ENCODE results near the gene SLC6A12. TPM values are rescaled to one million over a fixed set of nuclear protein-coding genes. Genes with fewer than 3 reads are reported as not detected.

SLC6A12 gene
- total and polyA plus RNA-seq, 11 donors: 0.11 to 3.8 (median 0.86) TPM; not detected in 1

- ATAC-seq: peak; percentile 30 to 71 (median 63)
- peak; percentile 50 to 68 (median 65) for DNase-seq
- Histone ChIP-seq H3K27me3 (no peaks in the 10 kb centered on the region), H3K4me3 (peak overlapping the region in 1 of 12 donors; percentile 4), H3K27ac (peak overlapping the region; percentile 10 to 85 (median 77)), H3K36me3 (no peaks in the 10 kb centered on the region), H3K9me3 (no peaks in the 10 kb centered on the region), H3K4me1 (peaks cover 22 to 98% (median 87%) of the 10 kb centered on the region in 12 donors)
- 27 to 34% (median 31%) methylated on average over 14 to 16 of the region's 16 CpGs for WGBS, 4 donors
- TF ChIP-seq CTCF (IDR thresholded peaks at IDR 0.05) (no peak), POLR2A (IDR thresholded peaks at IDR 0.05) (no peak)
- intact Hi-C loops (cut with DNase I): no loop called here
Measured at GRCh38 chr12:176321-177181, 37.4 kb downstream of the SLC6A12 start.

- Histone ChIP-seq H3K4me3 (no peak overlapping the region), H3K27ac (peak overlapping the region; percentile 10 to 85 (median 77)), H3K36me3 (no peaks in the 10 kb centered on the region), H3K27me3 (no peaks in the 10 kb centered on the region), H3K9me3 (no peaks in the 10 kb centered on the region), H3K4me1 (peaks cover 22 to 91% (median 82%) of the 10 kb centered on the region in 12 donors)
- TF ChIP-seq POLR2A (IDR thresholded peaks at IDR 0.05): no peak
- TF ChIP-seq CTCF (IDR thresholded peaks at IDR 0.05): no peak
- DNase-seq (peak in 3 of 5 donors; percentile 15 to 38 (median 25)), ATAC-seq (no peak)
- intact Hi-C loops (cut with DNase I): no loop called here
- WGBS, 4 donors: 73 to 81% (median 77%) methylated on average over 14 to 16 of the region's 16 CpGs
Measured at GRCh38 chr12:175759-176158, 38.2 kb downstream of the SLC6A12 start.

- Histone ChIP-seq H3K36me3 (no peaks in the 10 kb centered on the region), H3K4me1 (peaks cover 22 to 87% (median 79%) of the 10 kb centered on the region in 12 donors), H3K27me3 (no peaks in the 10 kb centered on the region), H3K27ac (peak overlapping the region in 9 of 12 donors; percentile 30 to 85 (median 79)), H3K4me3 (no peak overlapping the region), H3K9me3 (no peaks in the 10 kb centered on the region)
- 14 to 31% (median 20%) methylated on average over 10 of the region's 10 CpGs for WGBS, 4 donors
- no peak for TF ChIP-seq POLR2A (IDR thresholded peaks at IDR 0.05)
- no peak for TF ChIP-seq CTCF (IDR thresholded peaks at IDR 0.05)
- ATAC-seq (peak; percentile 28 to 53 (median 36)), DNase-seq (peak; percentile 67 to 80 (median 76))
- intact Hi-C loops (cut with DNase I): no loop called here
Measured at GRCh38 chr12:175250-175649, 38.7 kb downstream of the SLC6A12 start.

GRCh38 chr12:174596-174995 lies 39.4 kb downstream of the SLC6A12 start:
- Histone ChIP-seq H3K4me3 (no peak overlapping the region), H3K27ac (peak overlapping the region in 6 of 12 donors; percentile 41 to 85 (median 81)), H3K27me3 (no peaks in the 10 kb centered on the region), H3K9me3 (no peaks in the 10 kb centered on the region), H3K4me1 (peaks cover 22 to 84% (median 75%) of the 10 kb centered on the region in 12 donors), H3K36me3 (no peaks in the 10 kb centered on the region)
- DNase-seq (peak in 2 of 5 donors; percentile 28 to 62), ATAC-seq (no peak)
- 47 to 64% (median 61%) methylated on average over 12 to 23 of the region's 23 CpGs for WGBS, 4 donors
- intact Hi-C loops (cut with DNase I): no loop called here
- TF ChIP-seq CTCF (IDR thresholded peaks at IDR 0.05): no peak
- TF ChIP-seq POLR2A (IDR thresholded peaks at IDR 0.05): no peak

Data from heart left ventricle (tissue), 16 donors.